A673 (cell line): ENCODE results near the gene ACVR1B. TPM values are rescaled to one million over a fixed set of nuclear protein-coding genes. Genes with fewer than 3 reads are reported as not detected.

Experiments used
- BruUV-seq: library from RNA; stranded (reverse); fragments of 400-500 nt; replicated peaks from 2 replicates; lab custom pipeline; 2021; lab: Mats Ljungman, UMichigan
- CTCF ChIA-PET: fragments of 300-600 bp; sonication (Branson Sonifier 250); formaldehyde crosslinking; loops from one replicate; lab custom pipeline; 2022; ENCODE audit warnings: antibody characterized with exemption; lab: Charles Lee
- POLR2A ChIA-PET: fragments of 300-600 bp; sonication (Branson Sonifier 250); formaldehyde crosslinking; loops from one replicate; lab custom pipeline; 2022; ENCODE audit warnings: antibody characterized with exemption; ENCODE audit not compliant: low non-redundant PET; lab: Charles Lee
- DNase-seq: peaks from one replicate; pipeline ENCODE4 v3.0.0-alpha.2; 2015; ENCODE audit warnings: low spot score
- H3K27ac ChIP-seq: fragments of 200-600 bp; sonication (generic); 2 replicates; pipeline ENCODE4 v1.5.1; 2016; ENCODE audit warnings: mixed run types, low read depth, mild to moderate bottlenecking, mixed read lengths, antibody characterized with exemption, low read length; ENCODE audit not compliant: poor library complexity, severe bottlenecking
- H3K27me3 ChIP-seq: fragments of 200-600 bp; sonication (generic); replicated peaks from 2 replicates; pipeline ENCODE4 v1.6.1; 2017; ENCODE audit warnings: mixed run types, low read depth, mild to moderate bottlenecking, mixed read lengths, antibody characterized with exemption, low read length; ENCODE audit not compliant: insufficient read depth, poor library complexity
- H3K36me3 ChIP-seq: fragments of 200-600 bp; sonication (generic); 2 replicates; pipeline ENCODE4 v1.6.1; 2016; ENCODE audit warnings: mixed run types, mild to moderate bottlenecking, mixed read lengths, antibody characterized with exemption, low read length; ENCODE audit not compliant: insufficient read depth, poor library complexity, severe bottlenecking
- H3K4me1 ChIP-seq: fragments of 200-600 bp; sonication (generic); 2 replicates; pipeline ENCODE4 v1.6.1; 2017; ENCODE audit warnings: mixed run types, mild to moderate bottlenecking, mixed read lengths, antibody characterized with exemption, low read length; ENCODE audit not compliant: insufficient read depth, poor library complexity, severe bottlenecking
- H3K4me3 ChIP-seq: fragments of 200-600 bp; sonication (generic); 2 replicates; pipeline ENCODE4 v1.5.1; 2016; ENCODE audit warnings: low read depth, mixed run types, mild to moderate bottlenecking, mixed read lengths, low read length; ENCODE audit not compliant: poor library complexity, severe bottlenecking
- H3K9me3 ChIP-seq: fragments of 200-600 bp; sonication (generic); 2 replicates; pipeline ENCODE4 v1.6.1; 2016; ENCODE audit warnings: mixed run types, low read depth, mild to moderate bottlenecking, mixed read lengths, antibody characterized with exemption, low read length; ENCODE audit not compliant: poor library complexity, severe bottlenecking
- CTCF ChIP-seq: fragments of 300-800, 200-600 bp; sonication (generic); conservative IDR thresholded peaks from 2 replicates; pipeline ENCODE4 v1.5.1; 2017; ENCODE audit warnings: low read depth, mild to moderate bottlenecking, antibody characterized with exemption, low read length, moderate library complexity, mixed read lengths
- EZH2 ChIP-seq: fragments of 200-600 bp; sonication (generic); IDR thresholded peaks from 2 replicates; pipeline ENCODE4 v1.6.1; 2017; ENCODE audit warnings: borderline replicate concordance, low read depth, mild to moderate bottlenecking, mixed read lengths, antibody characterized with exemption, low read length; ENCODE audit not compliant: poor library complexity, severe bottlenecking
- intact Hi-C: fragments of 100-400 bp; cut with micrococcal nuclease; formaldehyde crosslinking; loops from one replicate; pipeline ENCODE4 v1.10.0; 2022; ENCODE audit not compliant: unreplicated experiment
- total RNA-seq: library from RNA; stranded (reverse); gene quantifications from 2 replicates; pipeline ENCODE4 v1.2.3, GENCODE V29; 2021

ACVR1B gene
- total RNA-seq, 1 experiment from 2014 or later: 27.4 TPM

GRCh38 chr12:52007158-52007921, 55.8 kb downstream of the ACVR1B start:
- POLR2A ChIA-PET: interaction anchor here (0.5 kb wide), 1 partner anchor 1969 kb away, joined by 23 read pairs; no protein-coding TSS in a partner anchor
- H3K27me3 ChIP-seq: no peaks in the 10 kb centered on the region
- CTCF ChIA-PET: interaction anchor here (1.2 to 2.0 kb wide), 4 partner anchors 14 to 114 kb away, joined by 3 to 11 read pairs (median 7); no protein-coding TSS in a partner anchor
- peak; percentile 34 for DNase-seq
- BruUV-seq: no TSS peak
- peak overlapping the region; percentile 80 for H3K4me3 ChIP-seq
- peak overlapping the region; percentile 63 for H3K27ac ChIP-seq
- intact Hi-C loops: loop anchor here (5.0 kb wide), 1 partner anchor 115 kb away; no protein-coding TSS in a partner anchor
- H3K9me3 ChIP-seq: no peaks in the 10 kb centered on the region
- peaks cover 26% of the 10 kb centered on the region for H3K4me1 ChIP-seq
- no peaks in the 10 kb centered on the region for H3K36me3 ChIP-seq
- TF ChIP-seq CTCF: no peak
- TF ChIP-seq EZH2: no peak

- intact Hi-C loops: loop anchor here (5.0 kb wide), 1 partner anchor 114 kb away; no protein-coding TSS in a partner anchor
- DNase-seq: no peak
- Histone ChIP-seq H3K27me3 (no peaks in the 10 kb centered on the region), H3K27ac (no peak overlapping the region), H3K4me1 (peaks cover 26% of the 10 kb centered on the region), H3K4me3 (peak overlapping the region; percentile 80), H3K9me3 (no peaks in the 10 kb centered on the region), H3K36me3 (no peaks in the 10 kb centered on the region)
- BruUV-seq: no TSS peak
- ChIA-PET POLR2A (no interaction called here), CTCF (interaction anchor here (0.6 kb wide), 1 partner anchor 56 kb away, joined by 3 read pairs; no protein-coding TSS in a partner anchor)
- TF ChIP-seq EZH2 (no peak), CTCF (no peak)
Measured at GRCh38 chr12:52007982-52008510, 56.5 kb downstream of the ACVR1B start.

- TF ChIP-seq EZH2 (no peak), CTCF (no peak)
- no peaks in the 10 kb centered on the region for H3K9me3 ChIP-seq
- POLR2A ChIA-PET: no interaction called here
- H3K27ac ChIP-seq: peak overlapping the region; percentile 61
- no peak for DNase-seq
- no peaks in the 10 kb centered on the region for H3K36me3 ChIP-seq
- H3K27me3 ChIP-seq: no peaks in the 10 kb centered on the region
- peaks cover 26% of the 10 kb centered on the region for H3K4me1 ChIP-seq
- no peak overlapping the region for H3K4me3 ChIP-seq
- BruUV-seq: no TSS peak
- intact Hi-C loops: loop anchor here (5.0 kb wide), 1 partner anchor 113 kb away; no protein-coding TSS in a partner anchor
- CTCF ChIA-PET: interaction anchor here (1.7 kb wide), 2 partner anchors 14 to 16 kb away, joined by 8 to 10 read pairs; no protein-coding TSS in a partner anchor
Measured at GRCh38 chr12:52009081-52009751, 57.7 kb downstream of the ACVR1B start.
